Measurements from ENCODE around the gene DACT2.
"Not testable (repeated sequence)": the region's sequence is repeated elsewhere in the genome, so short reads cannot be mapped to it uniquely, and the experiment has no call there.

DACT2 gene

GRCh38 chr6:168320634-168321033, 1.1 kb upstream of the DACT2 start:
- no peak for DNase-seq

- no peak for DNase-seq
Observed at GRCh38 chr6:168318579-168319278, 848 bp downstream of the DACT2 start.

GRCh38 chr6:168318090-168318489, 1.5 kb downstream of the DACT2 start:
- DNase-seq = no peak

- DNase-seq = no peak
Observed at GRCh38 chr6:168315596-168315995, 4.0 kb downstream of the DACT2 start.

GRCh38 chr6:168314948-168315347, 4.6 kb downstream of the DACT2 start:
- DNase-seq = no peak

GRCh38 chr6:168314021-168314420, 5.6 kb downstream of the DACT2 start:
- DNase-seq = no peak

- DNase-seq = no peak
Observed at GRCh38 chr6:168313431-168314011, 6.1 kb downstream of the DACT2 start.

- not testable (repeated sequence) for DNase-seq
Observed at GRCh38 chr6:168312125-168312507, 7.5 kb downstream of the DACT2 start.

- no peak for DNase-seq
Observed at GRCh38 chr6:168311410-168312124, 8.0 kb downstream of the DACT2 start.

GRCh38 chr6:168310945-168311344, 8.6 kb downstream of the DACT2 start:
- no peak for DNase-seq

- DNase-seq = no peak
Observed at GRCh38 chr6:168310403-168310802, 9.2 kb downstream of the DACT2 start.

GRCh38 chr6:168309997-168310396, 9.6 kb downstream of the DACT2 start:
- no peak for DNase-seq

GRCh38 chr6:168309183-168309582, 10.4 kb downstream of the DACT2 start:
- no peak for DNase-seq

- no peak for DNase-seq
Observed at GRCh38 chr6:168308390-168309144, 11.0 kb downstream of the DACT2 start.

- DNase-seq = no peak
Observed at GRCh38 chr6:168307695-168308021, 11.9 kb downstream of the DACT2 start.

GRCh38 chr6:168307015-168307694, 12.4 kb downstream of the DACT2 start:
- no peak for DNase-seq

GRCh38 chr6:168305863-168306262, 13.7 kb downstream of the DACT2 start:
- no peak for DNase-seq

GRCh38 chr6:168305096-168305749, 14.4 kb downstream of the DACT2 start:
- no peak for DNase-seq

GRCh38 chr6:168304752-168305015, 14.9 kb downstream of the DACT2 start:
- no peak for DNase-seq

- no peak for DNase-seq
Observed at GRCh38 chr6:168303982-168304751, 15.4 kb downstream of the DACT2 start.

- DNase-seq = no peak
Observed at GRCh38 chr6:168302534-168302933, 17.0 kb downstream of the DACT2 start.
